Glutamatergic neuron (in vitro differentiated cells): ENCODE measurements around the gene SVIL. TPM values are rescaled to one million over a fixed set of nuclear protein-coding genes. Genes with fewer than 3 reads are reported as not detected.
A peak's percentile ranks its signal among the peaks of the same experiment; 100 is the strongest.
"Not testable (repeated sequence)": the region's sequence is repeated elsewhere in the genome, so short reads cannot be mapped to it uniquely, and the experiment has no call there.

Source experiments
- DNase-seq: peaks from one replicate; pipeline ENCODE4 v3.0.0; 2022
- H3K27ac Mint-ChIP-seq: one replicate; pipeline ENCODE4 v1.8.0; 2020; ENCODE audit warnings: mild to moderate bottlenecking, mixed read lengths, inconsistent platforms; ENCODE audit not compliant: unreplicated experiment
- H3K27me3 Mint-ChIP-seq: one replicate; pipeline ENCODE4 v1.8.0; 2020; ENCODE audit warnings: mild to moderate bottlenecking, moderate library complexity, mixed read lengths, inconsistent platforms; ENCODE audit not compliant: unreplicated experiment
- H3K36me3 Mint-ChIP-seq: one replicate; pipeline ENCODE4 v1.8.0; 2020; ENCODE audit warnings: mild to moderate bottlenecking, mixed read lengths, inconsistent platforms; ENCODE audit not compliant: unreplicated experiment
- H3K4me1 Mint-ChIP-seq: one replicate; pipeline ENCODE4 v1.8.0; 2020; ENCODE audit warnings: mild to moderate bottlenecking, low read depth, mixed read lengths, inconsistent platforms; ENCODE audit not compliant: unreplicated experiment
- H3K4me3 Mint-ChIP-seq: one replicate; pipeline ENCODE4 v1.8.0; 2020; ENCODE audit warnings: mild to moderate bottlenecking, mixed read lengths, inconsistent platforms; ENCODE audit not compliant: unreplicated experiment
- H3K9me3 Mint-ChIP-seq: one replicate; pipeline ENCODE4 v1.8.0; 2020; ENCODE audit warnings: mild to moderate bottlenecking, moderate library complexity, mixed read lengths, inconsistent platforms; ENCODE audit not compliant: unreplicated experiment
- CTCF ChIP-seq: fragments of 200-600 bp; sonication (generic); IDR thresholded peaks from one replicate; pipeline ENCODE4 v1.5.0; 2021; ENCODE audit not compliant: partially characterized antibody, unreplicated experiment
- total RNA-seq: library from RNA; stranded (reverse); fragmentation: NEBNext Ultra II Directional; extraction: Animal tissue kit (Norgen Biotek cat#: 25700); gene quantifications from one replicate; pipeline ENCODE4 v1.2.1, GENCODE V29; 2021; ENCODE audit not compliant: unreplicated experiment

Gene SVIL
- total RNA-seq, 1 donor from 2014 or later = 117 TPM

GRCh38 chr10:29539412-29539811, 95.4 kb downstream of the SVIL start:
- H3K27me3 Mint-ChIP-seq = peaks cover 5% of the 10 kb centered on the region
- H3K36me3 Mint-ChIP-seq = no peaks in the 10 kb centered on the region
- peaks cover 37% of the 10 kb centered on the region for H3K4me1 Mint-ChIP-seq
- DNase-seq = no peak
- no peaks in the 10 kb centered on the region for H3K9me3 Mint-ChIP-seq
- TF ChIP-seq CTCF = no peak
- H3K4me3 Mint-ChIP-seq = no peak overlapping the region
- H3K27ac Mint-ChIP-seq = no peak overlapping the region

- Mint-ChIP-seq H3K4me3 (no peak overlapping the region), H3K9me3 (no peaks in the 10 kb centered on the region), H3K36me3 (no peaks in the 10 kb centered on the region), H3K27ac (no peak overlapping the region), H3K4me1 (peaks cover 34% of the 10 kb centered on the region), H3K27me3 (peaks cover 5% of the 10 kb centered on the region)
- DNase-seq = no peak
- TF ChIP-seq CTCF = no peak
Observed at GRCh38 chr10:29537799-29538198, 97.0 kb downstream of the SVIL start.

GRCh38 chr10:29536691-29537090, 98.1 kb downstream of the SVIL start:
- H3K27ac Mint-ChIP-seq, H3K36me3 Mint-ChIP-seq, H3K4me3 Mint-ChIP-seq, DNase-seq, H3K27me3 Mint-ChIP-seq, H3K9me3 Mint-ChIP-seq: not testable (repeated sequence)
- peaks cover 28% of the 10 kb centered on the region for H3K4me1 Mint-ChIP-seq

- Mint-ChIP-seq H3K4me1 (peaks cover 28% of the 10 kb centered on the region), H3K27ac (peak overlapping the region; percentile 74), H3K27me3 (peaks cover 7% of the 10 kb centered on the region), H3K36me3 (no peaks in the 10 kb centered on the region), H3K4me3 (no peak overlapping the region), H3K9me3 (no peaks in the 10 kb centered on the region)
- DNase-seq = no peak
- TF ChIP-seq CTCF = peak; percentile 22
Observed at GRCh38 chr10:29535778-29536453, 98.9 kb downstream of the SVIL start.

GRCh38 chr10:29535012-29535777, 99.6 kb downstream of the SVIL start:
- H3K36me3 Mint-ChIP-seq = no peaks in the 10 kb centered on the region
- no peaks in the 10 kb centered on the region for H3K9me3 Mint-ChIP-seq
- H3K4me1 Mint-ChIP-seq = peaks cover 23% of the 10 kb centered on the region
- peak; percentile 69 for TF ChIP-seq CTCF
- H3K4me3 Mint-ChIP-seq = no peak overlapping the region
- H3K27me3 Mint-ChIP-seq = peaks cover 6% of the 10 kb centered on the region
- peak overlapping the region; percentile 74 for H3K27ac Mint-ChIP-seq
- DNase-seq = peak; percentile 85
